Measurements from ENCODE around the gene RANBP10. TPM values are rescaled to one million over a fixed set of nuclear protein-coding genes. Genes with fewer than 3 reads are reported as not detected.

The RANBP10 gene
- total RNA-seq, 1 experiment from 2014 or later = 13.4 TPM

DNA sequence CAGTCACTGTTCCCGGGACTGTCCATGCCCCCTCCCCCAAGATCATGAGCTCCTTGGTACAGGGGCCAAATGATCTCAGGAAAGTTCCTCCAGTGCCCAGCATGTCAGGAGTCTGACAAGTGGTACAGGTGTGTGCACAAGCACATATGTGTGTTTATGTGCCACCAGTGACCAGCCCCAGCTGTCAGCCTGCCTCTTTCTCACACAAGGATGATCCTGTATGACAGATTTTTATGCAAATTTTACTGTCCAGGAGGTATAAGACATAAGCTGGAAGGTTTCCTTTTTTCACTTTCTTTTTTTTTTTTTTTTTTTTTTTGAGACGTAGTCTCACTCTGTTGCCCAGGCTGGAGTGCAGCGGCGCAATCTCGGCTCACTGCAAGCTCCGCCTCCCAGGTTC, 55.9 kb downstream of the RANBP10 start:
- intact Hi-C loops (cut with micrococcal nuclease; ENCODE audit: unreplicated experiment) = no loop called here
- Histone ChIP-seq H3K9me3 (ENCODE audit: control insufficient read depth, insufficient read depth, low read depth, low read length) (no peaks in the 10 kb centered on the region), H3K4me3 (ENCODE audit: low read depth in 2 of 2, low read length in 2 of 2) (no peak overlapping the region), H3K4me1 (ENCODE audit: control insufficient read depth, insufficient read depth, low read length) (no peaks in the 10 kb centered on the region), H3K27ac (ENCODE audit: low read length) (no peak overlapping the region), H3K36me3 (ENCODE audit: control insufficient read depth, insufficient read depth, low read length) (no peaks in the 10 kb centered on the region), H3K27me3 (ENCODE audit: control insufficient read depth, insufficient read depth, low read length) (no peaks in the 10 kb centered on the region)
- CTCF ChIA-PET = no interaction called here
- no peak for ATAC-seq
- in situ Hi-C loops (cut with HindIII; ENCODE audit: low pct_unique_long_range_greater_than_20kb, low sequenced_read_pairs) = no loop called here
- no peak for DNase-seq (ENCODE audit: low read depth, low spot score)
- POLR2A ChIA-PET = no interaction called here
- TF ChIP-seq POLR2AphosphoS5 (IDR thresholded peaks at IDR 0.05; ENCODE audit: low read depth, low read length) (no peak), TCF7L2 (IDR thresholded peaks at IDR 0.05; ENCODE audit: low read depth, low read length) (no peak)
- BruUV-seq (replicated peaks) = no TSS peak

DNA sequence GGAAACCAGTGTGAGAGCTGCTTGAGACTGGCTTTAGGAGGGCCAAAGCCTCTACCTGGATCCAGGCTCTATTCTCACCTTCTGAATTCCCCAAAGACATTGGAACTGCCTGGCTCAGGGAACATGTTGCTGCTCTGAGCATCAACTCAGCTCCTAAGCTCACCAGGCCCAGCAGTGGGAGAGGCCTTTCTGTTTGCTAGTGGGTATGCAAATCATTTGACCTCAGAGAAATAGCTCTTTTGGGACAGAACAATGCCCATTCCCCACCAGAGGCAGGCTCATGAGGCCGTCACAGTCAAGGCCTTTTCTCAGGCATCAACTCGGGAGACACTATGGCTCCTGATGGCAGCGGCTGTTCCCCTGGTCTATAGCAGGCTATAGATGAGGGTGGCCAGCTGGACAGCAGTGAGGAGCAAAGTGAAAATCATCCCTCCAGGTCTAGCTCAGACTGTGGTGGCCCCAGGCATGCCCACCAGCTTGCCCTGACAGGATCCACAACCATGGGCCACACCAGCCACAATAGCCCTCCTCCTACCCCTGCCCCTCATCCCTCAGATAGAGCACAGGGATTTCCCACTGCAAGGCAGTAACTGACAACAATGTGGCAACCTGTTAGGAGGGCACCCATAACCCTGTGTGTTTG, 56.8 kb downstream of the RANBP10 start:
- POLR2A ChIA-PET = no interaction called here
- Histone ChIP-seq H3K4me3 (ENCODE audit: low read depth in 2 of 2, low read length in 2 of 2) (no peak overlapping the region), H3K27ac (ENCODE audit: low read length) (no peak overlapping the region), H3K9me3 (ENCODE audit: control insufficient read depth, insufficient read depth, low read depth, low read length) (no peaks in the 10 kb centered on the region), H3K36me3 (ENCODE audit: control insufficient read depth, insufficient read depth, low read length) (no peaks in the 10 kb centered on the region), H3K27me3 (ENCODE audit: control insufficient read depth, insufficient read depth, low read length) (no peaks in the 10 kb centered on the region), H3K4me1 (ENCODE audit: control insufficient read depth, insufficient read depth, low read length) (no peaks in the 10 kb centered on the region)
- in situ Hi-C loops (cut with HindIII; ENCODE audit: low pct_unique_long_range_greater_than_20kb, low sequenced_read_pairs) = no loop called here
- intact Hi-C loops (cut with micrococcal nuclease; ENCODE audit: unreplicated experiment) = no loop called here
- TF ChIP-seq, protein P1, sequence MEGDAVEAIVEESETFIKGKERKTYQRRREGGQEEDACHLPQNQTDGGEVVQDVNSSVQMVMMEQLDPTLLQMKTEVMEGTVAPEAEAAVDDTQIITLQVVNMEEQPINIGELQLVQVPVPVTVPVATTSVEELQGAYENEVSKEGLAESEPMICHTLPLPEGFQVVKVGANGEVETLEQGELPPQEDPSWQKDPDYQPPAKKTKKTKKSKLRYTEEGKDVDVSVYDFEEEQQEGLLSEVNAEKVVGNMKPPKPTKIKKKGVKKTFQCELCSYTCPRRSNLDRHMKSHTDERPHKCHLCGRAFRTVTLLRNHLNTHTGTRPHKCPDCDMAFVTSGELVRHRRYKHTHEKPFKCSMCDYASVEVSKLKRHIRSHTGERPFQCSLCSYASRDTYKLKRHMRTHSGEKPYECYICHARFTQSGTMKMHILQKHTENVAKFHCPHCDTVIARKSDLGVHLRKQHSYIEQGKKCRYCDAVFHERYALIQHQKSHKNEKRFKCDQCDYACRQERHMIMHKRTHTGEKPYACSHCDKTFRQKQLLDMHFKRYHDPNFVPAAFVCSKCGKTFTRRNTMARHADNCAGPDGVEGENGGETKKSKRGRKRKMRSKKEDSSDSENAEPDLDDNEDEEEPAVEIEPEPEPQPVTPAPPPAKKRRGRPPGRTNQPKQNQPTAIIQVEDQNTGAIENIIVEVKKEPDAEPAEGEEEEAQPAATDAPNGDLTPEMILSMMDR (IDR thresholded peaks at IDR 0.05) = no peak
- TF ChIP-seq POLR2AphosphoS5 (IDR thresholded peaks at IDR 0.05; ENCODE audit: low read depth, low read length) (no peak), SIN3A (IDR thresholded peaks at IDR 0.05; ENCODE audit: borderline replicate concordance, insufficient read depth, low read depth, low read length) (no peak), TCF7L2 (IDR thresholded peaks at IDR 0.05; ENCODE audit: low read depth, low read length) (no peak)
- TF ChIP-seq, protein P2, sequence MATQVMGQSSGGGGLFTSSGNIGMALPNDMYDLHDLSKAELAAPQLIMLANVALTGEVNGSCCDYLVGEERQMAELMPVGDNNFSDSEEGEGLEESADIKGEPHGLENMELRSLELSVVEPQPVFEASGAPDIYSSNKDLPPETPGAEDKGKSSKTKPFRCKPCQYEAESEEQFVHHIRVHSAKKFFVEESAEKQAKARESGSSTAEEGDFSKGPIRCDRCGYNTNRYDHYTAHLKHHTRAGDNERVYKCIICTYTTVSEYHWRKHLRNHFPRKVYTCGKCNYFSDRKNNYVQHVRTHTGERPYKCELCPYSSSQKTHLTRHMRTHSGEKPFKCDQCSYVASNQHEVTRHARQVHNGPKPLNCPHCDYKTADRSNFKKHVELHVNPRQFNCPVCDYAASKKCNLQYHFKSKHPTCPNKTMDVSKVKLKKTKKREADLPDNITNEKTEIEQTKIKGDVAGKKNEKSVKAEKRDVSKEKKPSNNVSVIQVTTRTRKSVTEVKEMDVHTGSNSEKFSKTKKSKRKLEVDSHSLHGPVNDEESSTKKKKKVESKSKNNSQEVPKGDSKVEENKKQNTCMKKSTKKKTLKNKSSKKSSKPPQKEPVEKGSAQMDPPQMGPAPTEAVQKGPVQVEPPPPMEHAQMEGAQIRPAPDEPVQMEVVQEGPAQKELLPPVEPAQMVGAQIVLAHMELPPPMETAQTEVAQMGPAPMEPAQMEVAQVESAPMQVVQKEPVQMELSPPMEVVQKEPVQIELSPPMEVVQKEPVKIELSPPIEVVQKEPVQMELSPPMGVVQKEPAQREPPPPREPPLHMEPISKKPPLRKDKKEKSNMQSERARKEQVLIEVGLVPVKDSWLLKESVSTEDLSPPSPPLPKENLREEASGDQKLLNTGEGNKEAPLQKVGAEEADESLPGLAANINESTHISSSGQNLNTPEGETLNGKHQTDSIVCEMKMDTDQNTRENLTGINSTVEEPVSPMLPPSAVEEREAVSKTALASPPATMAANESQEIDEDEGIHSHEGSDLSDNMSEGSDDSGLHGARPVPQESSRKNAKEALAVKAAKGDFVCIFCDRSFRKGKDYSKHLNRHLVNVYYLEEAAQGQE (IDR thresholded peaks at IDR 0.05; ENCODE audit: insufficient read depth in 1 of 2, low read depth in 2 of 2, low read length in 1 of 2) = no peak
- DNase-seq (ENCODE audit: low read depth, low spot score) (no peak), ATAC-seq (no peak)
- CTCF ChIA-PET = no interaction called here
- BruUV-seq (replicated peaks) = no TSS peak

DNA sequence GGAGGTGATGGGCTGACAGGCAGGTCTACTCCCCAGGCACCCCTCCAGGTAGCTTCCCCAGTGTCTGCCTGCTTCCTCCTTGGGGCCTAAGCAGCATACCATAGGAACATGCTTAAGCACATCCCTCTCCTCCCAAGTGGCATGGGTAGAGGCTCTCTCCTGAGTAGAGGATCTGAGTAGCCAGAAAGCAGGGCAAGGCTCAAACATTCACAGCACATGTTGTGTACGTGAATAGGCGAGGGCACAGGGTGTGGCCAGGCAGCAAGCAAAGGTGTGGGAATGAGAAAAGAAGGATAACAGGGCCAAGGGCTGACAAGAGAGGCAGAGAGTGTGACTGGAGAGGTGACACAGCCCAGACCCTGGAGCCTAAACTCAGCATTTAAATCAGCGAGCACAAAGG, 57.5 kb downstream of the RANBP10 start:
- in situ Hi-C loops (cut with HindIII; ENCODE audit: low pct_unique_long_range_greater_than_20kb, low sequenced_read_pairs) (no loop called here), intact Hi-C loops (cut with micrococcal nuclease; ENCODE audit: unreplicated experiment) (no loop called here)
- POLR2A ChIA-PET = no interaction called here
- Histone ChIP-seq H3K36me3 (ENCODE audit: control insufficient read depth, insufficient read depth, low read length) (no peaks in the 10 kb centered on the region), H3K9me3 (ENCODE audit: control insufficient read depth, insufficient read depth, low read depth, low read length) (no peaks in the 10 kb centered on the region), H3K27ac (ENCODE audit: low read length) (no peak overlapping the region), H3K4me1 (ENCODE audit: control insufficient read depth, insufficient read depth, low read length) (no peaks in the 10 kb centered on the region), H3K27me3 (ENCODE audit: control insufficient read depth, insufficient read depth, low read length) (no peaks in the 10 kb centered on the region), H3K4me3 (ENCODE audit: low read depth in 2 of 2, low read length in 2 of 2) (no peak overlapping the region)
- DNase-seq (ENCODE audit: low read depth, low spot score) (no peak), ATAC-seq (no peak)
- CTCF ChIA-PET = no interaction called here
- TF ChIP-seq, protein P2 (IDR thresholded peaks at IDR 0.05; ENCODE audit: insufficient read depth in 1 of 2, low read depth in 2 of 2, low read length in 1 of 2) = no peak
- TF ChIP-seq, protein P1 (IDR thresholded peaks at IDR 0.05) = no peak
- TF ChIP-seq SIN3A (IDR thresholded peaks at IDR 0.05; ENCODE audit: borderline replicate concordance, insufficient read depth, low read depth, low read length) (no peak), POLR2AphosphoS5 (IDR thresholded peaks at IDR 0.05; ENCODE audit: low read depth, low read length) (no peak), TCF7L2 (IDR thresholded peaks at IDR 0.05; ENCODE audit: low read depth, low read length) (no peak)
- no TSS peak for BruUV-seq (replicated peaks)
